Glutamatergic neuron (in vitro differentiated cells): ENCODE data around the gene IP6K1. TPM values are rescaled to one million over a fixed set of nuclear protein-coding genes. Genes with fewer than 3 reads are reported as not detected.

Source experiments
- DNase-seq: peaks from one replicate; pipeline ENCODE4 v3.0.0; 2022
- H3K27ac Mint-ChIP-seq: one replicate; pipeline ENCODE4 v1.8.0; 2020; ENCODE audit warnings: mild to moderate bottlenecking, mixed read lengths, inconsistent platforms; ENCODE audit not compliant: unreplicated experiment
- H3K27me3 Mint-ChIP-seq: one replicate; pipeline ENCODE4 v1.8.0; 2020; ENCODE audit warnings: mild to moderate bottlenecking, moderate library complexity, mixed read lengths, inconsistent platforms; ENCODE audit not compliant: unreplicated experiment
- H3K36me3 Mint-ChIP-seq: one replicate; pipeline ENCODE4 v1.8.0; 2020; ENCODE audit warnings: mild to moderate bottlenecking, mixed read lengths, inconsistent platforms; ENCODE audit not compliant: unreplicated experiment
- H3K4me1 Mint-ChIP-seq: one replicate; pipeline ENCODE4 v1.8.0; 2020; ENCODE audit warnings: mild to moderate bottlenecking, low read depth, mixed read lengths, inconsistent platforms; ENCODE audit not compliant: unreplicated experiment
- H3K4me3 Mint-ChIP-seq: one replicate; pipeline ENCODE4 v1.8.0; 2020; ENCODE audit warnings: mild to moderate bottlenecking, mixed read lengths, inconsistent platforms; ENCODE audit not compliant: unreplicated experiment
- H3K9me3 Mint-ChIP-seq: one replicate; pipeline ENCODE4 v1.8.0; 2020; ENCODE audit warnings: mild to moderate bottlenecking, moderate library complexity, mixed read lengths, inconsistent platforms; ENCODE audit not compliant: unreplicated experiment
- total RNA-seq: library from RNA; stranded (reverse); fragmentation: NEBNext Ultra II Directional; extraction: Animal tissue kit (Norgen Biotek cat#: 25700); gene quantifications from one replicate; pipeline ENCODE4 v1.2.1, GENCODE V29; 2021; ENCODE audit not compliant: unreplicated experiment
- TF ChIP-seq, protein P1 (sequence below): fragments of 200-600 bp; sonication (generic); IDR thresholded peaks from one replicate; pipeline ENCODE4 v1.5.0; 2021; ENCODE audit not compliant: partially characterized antibody, unreplicated experiment

The IP6K1 gene
- total RNA-seq, 1 donor from 2014 or later, result 44.6 TPM

DNA sequence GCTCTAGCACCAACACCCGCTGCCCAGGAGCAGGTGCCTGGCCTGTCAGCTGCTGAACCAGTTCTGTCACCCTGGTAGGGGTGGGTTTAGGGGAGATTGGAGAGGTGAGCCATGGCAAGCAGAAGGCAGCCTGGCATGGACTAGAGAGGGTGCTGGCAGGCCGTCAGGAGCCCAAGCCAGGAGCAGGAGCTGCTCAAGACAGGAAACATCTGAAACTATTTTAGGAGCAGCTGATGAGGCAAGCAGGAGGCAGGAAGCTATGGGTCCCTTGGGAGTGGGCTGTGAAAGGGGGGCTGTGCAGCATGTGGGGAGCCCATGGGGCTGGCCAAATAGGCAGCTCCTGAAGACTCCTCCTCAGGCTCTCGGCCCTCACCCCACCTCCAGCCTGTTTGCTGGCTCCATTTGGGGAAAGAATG, 19.0 kb upstream of the IP6K1 start:
- Mint-ChIP-seq H3K36me3 (no peaks in the 10 kb centered on the region), H3K27ac (peak overlapping the region; percentile 22), H3K27me3 (peaks cover 14% of the 10 kb centered on the region), H3K4me1 (peaks cover 11% of the 10 kb centered on the region), H3K4me3 (peak overlapping the region; percentile 49), H3K9me3 (peaks cover 15% of the 10 kb centered on the region)
- DNase-seq, result no peak
- TF ChIP-seq, protein P1, sequence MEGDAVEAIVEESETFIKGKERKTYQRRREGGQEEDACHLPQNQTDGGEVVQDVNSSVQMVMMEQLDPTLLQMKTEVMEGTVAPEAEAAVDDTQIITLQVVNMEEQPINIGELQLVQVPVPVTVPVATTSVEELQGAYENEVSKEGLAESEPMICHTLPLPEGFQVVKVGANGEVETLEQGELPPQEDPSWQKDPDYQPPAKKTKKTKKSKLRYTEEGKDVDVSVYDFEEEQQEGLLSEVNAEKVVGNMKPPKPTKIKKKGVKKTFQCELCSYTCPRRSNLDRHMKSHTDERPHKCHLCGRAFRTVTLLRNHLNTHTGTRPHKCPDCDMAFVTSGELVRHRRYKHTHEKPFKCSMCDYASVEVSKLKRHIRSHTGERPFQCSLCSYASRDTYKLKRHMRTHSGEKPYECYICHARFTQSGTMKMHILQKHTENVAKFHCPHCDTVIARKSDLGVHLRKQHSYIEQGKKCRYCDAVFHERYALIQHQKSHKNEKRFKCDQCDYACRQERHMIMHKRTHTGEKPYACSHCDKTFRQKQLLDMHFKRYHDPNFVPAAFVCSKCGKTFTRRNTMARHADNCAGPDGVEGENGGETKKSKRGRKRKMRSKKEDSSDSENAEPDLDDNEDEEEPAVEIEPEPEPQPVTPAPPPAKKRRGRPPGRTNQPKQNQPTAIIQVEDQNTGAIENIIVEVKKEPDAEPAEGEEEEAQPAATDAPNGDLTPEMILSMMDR, result no peak

DNA sequence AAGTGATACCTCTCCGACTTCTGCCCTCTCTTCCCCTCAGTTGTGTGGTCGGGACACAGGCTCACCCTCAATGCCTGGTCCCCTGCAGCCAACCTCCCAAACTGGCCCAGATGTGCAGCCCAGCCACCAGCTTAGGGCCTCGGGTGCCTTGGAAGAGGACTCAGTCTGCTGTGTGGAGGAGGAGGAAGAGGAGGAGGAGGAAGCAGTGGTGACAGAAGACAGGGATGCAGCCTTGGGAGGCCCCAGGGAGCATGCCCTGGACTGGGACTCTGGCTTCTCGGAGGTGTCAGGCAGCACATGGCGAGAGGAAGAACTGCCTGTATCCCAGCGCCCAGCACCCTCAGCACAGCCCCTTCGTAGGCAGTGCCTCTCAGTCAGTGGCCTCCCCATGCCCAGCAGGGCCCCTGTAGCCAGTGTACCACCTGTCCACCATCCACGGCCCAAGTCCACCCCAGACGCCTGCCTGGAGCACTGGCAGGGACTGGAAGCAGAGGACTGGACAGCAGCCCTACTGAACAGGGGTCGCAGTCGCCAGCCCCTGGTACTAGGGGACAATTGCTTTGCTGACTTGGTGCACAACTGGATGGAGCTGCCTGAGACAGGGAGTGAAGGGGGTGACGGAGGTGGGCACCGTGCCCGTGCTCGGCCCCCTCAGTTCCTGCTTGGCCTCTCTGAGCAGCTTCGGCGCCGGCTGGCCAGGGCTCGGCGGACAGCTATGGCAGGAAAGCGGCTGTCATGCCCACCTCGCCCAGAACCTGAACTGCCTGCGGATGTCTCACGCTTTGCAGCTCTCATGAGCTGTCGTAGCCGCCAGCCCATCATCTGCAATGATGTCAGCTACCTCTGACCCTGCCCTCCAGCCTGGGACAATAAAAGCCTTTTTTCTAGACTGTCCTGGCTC, 18.0 kb upstream of the IP6K1 start:
- H3K4me3 Mint-ChIP-seq, result peak overlapping the region; percentile 60
- H3K9me3 Mint-ChIP-seq, result peaks cover 12% of the 10 kb centered on the region
- peaks cover 11% of the 10 kb centered on the region for H3K4me1 Mint-ChIP-seq
- no peaks in the 10 kb centered on the region for H3K36me3 Mint-ChIP-seq
- no peak for DNase-seq
- no peak overlapping the region for H3K27ac Mint-ChIP-seq
- peaks cover 12% of the 10 kb centered on the region for H3K27me3 Mint-ChIP-seq
- TF ChIP-seq, protein P1, result no peak

DNA sequence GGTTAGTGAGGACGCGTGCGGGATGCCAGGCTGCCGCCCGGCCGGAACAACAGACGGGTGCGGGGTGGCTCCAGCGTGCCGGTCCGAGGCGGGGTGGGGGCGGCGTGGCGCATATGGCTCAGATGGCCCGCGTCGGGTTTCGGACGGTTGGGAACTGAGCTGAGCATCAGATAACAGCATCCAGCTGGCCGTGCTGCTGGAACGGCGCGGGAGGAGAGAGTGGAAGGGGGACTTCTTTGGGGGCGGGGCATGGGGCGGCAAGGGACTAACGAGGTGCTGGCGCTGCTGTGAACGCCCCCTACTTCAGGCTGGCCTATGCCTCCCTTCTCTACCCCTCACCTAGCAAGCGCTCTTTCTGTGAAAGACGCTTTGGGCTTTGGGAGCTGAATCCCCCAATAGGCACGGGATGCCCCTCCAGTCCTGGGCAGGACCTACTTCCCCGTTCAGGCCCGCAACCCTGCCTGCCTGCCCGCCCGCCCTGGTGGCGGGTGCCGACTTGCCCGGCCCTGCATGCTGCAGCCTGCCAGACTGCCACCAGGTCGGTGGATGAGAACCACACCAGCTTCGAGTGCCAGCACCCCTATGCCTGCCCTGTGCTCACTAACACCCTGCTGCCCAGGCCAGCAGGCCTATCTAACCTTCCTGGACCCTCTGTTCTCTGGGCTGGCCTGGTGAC, 17.3 kb upstream of the IP6K1 start:
- H3K27me3 Mint-ChIP-seq, result peaks cover 12% of the 10 kb centered on the region
- DNase-seq, result peak; percentile 70
- H3K4me3 Mint-ChIP-seq, result peak overlapping the region; percentile 60
- H3K36me3 Mint-ChIP-seq, result no peaks in the 10 kb centered on the region
- TF ChIP-seq, protein P1, result no peak
- H3K27ac Mint-ChIP-seq, result no peak overlapping the region
- peaks cover 11% of the 10 kb centered on the region for H3K4me1 Mint-ChIP-seq
- peaks cover 12% of the 10 kb centered on the region for H3K9me3 Mint-ChIP-seq

DNA sequence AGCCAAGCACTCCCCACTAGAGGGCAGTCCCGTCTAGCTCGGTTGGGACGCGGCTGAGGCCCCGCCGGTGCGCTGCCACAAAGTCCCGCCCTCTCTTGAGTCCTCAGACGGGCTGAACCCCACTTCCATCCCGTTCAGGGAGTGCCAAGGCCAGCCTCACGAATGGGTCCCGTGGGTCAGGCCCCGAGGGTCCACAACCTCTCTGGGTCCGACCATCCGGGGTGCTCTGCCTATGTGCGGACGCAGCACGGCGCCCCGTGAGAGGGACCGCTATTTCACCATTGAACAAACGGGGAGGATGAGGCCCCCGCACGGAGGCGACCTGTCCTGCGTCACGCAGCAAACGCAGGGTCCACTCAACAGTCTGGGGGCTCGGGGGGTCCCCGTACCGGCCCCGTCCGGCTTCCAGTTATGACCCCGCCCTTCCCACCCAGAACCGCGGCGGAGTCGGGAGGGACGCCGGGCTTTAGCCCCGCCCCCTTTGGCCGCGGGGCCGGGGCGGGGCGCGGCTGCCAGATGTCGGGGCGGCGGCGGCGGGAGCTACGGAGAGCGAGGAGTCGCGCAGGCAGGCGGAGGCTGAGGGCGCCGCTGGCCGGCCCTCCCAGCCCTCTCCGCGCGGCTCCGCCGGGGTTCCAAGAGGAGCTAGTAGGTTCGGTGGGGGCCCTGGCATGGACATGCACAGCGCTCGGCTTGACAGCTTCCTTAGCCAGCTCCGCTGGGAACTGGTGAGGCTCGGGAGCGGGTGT, 16.6 kb upstream of the IP6K1 start, which contains the start of gene INKA1:
Gene INKA1 (plus strand): TSS at position 543 of the 746 bp plus-strand sequence. CDS start 132 bp downstream, at position 675.
- Mint-ChIP-seq H3K4me1 (peaks cover 11% of the 10 kb centered on the region), H3K9me3 (peaks cover 12% of the 10 kb centered on the region), H3K27me3 (peaks cover 12% of the 10 kb centered on the region), H3K27ac (peak within 1 kb of the TSS; percentile 48), H3K36me3 (no peaks in the 10 kb centered on the region), H3K4me3 (peak within 1 kb of the TSS; percentile 89)
- DNase-seq, result peak; percentile 91
- TF ChIP-seq, protein P1, result peak; percentile 84
